ENCODE results near the gene BCKDHA.

GRCh38 chr19:41395355-41395754, 2.3 kb upstream of the BCKDHA start:
- no peak for TF ChIP-seq POLR2A (IDR thresholded peaks at IDR 0.05)
- no peak for TF ChIP-seq CTCF (IDR thresholded peaks at IDR 0.05)
